Fibroblast of lung (primary cell): ENCODE measurements around the gene ZNF283. TPM values are rescaled to one million over a fixed set of nuclear protein-coding genes. Genes with fewer than 3 reads are reported as not detected.
"Not testable (repeated sequence)": the region's sequence is repeated elsewhere in the genome, so short reads cannot be mapped to it uniquely, and the experiment has no call there.

Source experiments
- DNase-seq, 2 donors: peaks; one replicate each; pipeline versions ENCODE4 v3.0.0 to v3.0.0-alpha.2; 2010; ENCODE audit warnings: low read depth in 2 of 2
- H2AFZ ChIP-seq: 2 replicates; pipeline ENCODE4 v1.5.1; 2012; ENCODE audit warnings: low read length, control low read depth, inconsistent platforms
- H3K27ac ChIP-seq: 2 replicates; pipeline ENCODE4 v1.5.1; 2011; ENCODE audit warnings: low read length, control low read depth; ENCODE audit not compliant: insufficient read depth
- H3K27me3 ChIP-seq: 2 replicates; pipeline ENCODE4 v1.5.1; 2011; ENCODE audit warnings: mild to moderate bottlenecking, low read length; ENCODE audit not compliant: control insufficient read depth, insufficient read depth
- H3K36me3 ChIP-seq: 2 replicates; pipeline ENCODE4 v1.5.1; 2011; ENCODE audit warnings: low read length; ENCODE audit not compliant: control insufficient read depth, insufficient read depth
- H3K4me1 ChIP-seq: 2 replicates; pipeline ENCODE4 v1.5.1; 2011; ENCODE audit warnings: low read length; ENCODE audit not compliant: control insufficient read depth, insufficient read depth; ENCODE audit errors: extremely low read depth
- H3K4me2 ChIP-seq: 2 replicates; pipeline ENCODE4 v1.5.1; 2011; ENCODE audit warnings: low read length, control low read depth; ENCODE audit not compliant: insufficient read depth; ENCODE audit errors: extremely low read depth
- H3K4me3 ChIP-seq, 4 experiments: fragments of 200-600 bp in 1 of 4; sonication (generic) in 1 of 4; replicated peaks in 1 of 4; 2 replicates each; pipeline ENCODE4 v1.5.1; 2011 to 2016; ENCODE audit warnings: low read length in 4 of 4, low read depth in 3 of 4, mild to moderate bottlenecking in 3 of 4, control low read depth in 2 of 4, inconsistent platforms in 1 of 4, mixed read lengths in 1 of 4; ENCODE audit not compliant: insufficient read depth in 1 of 4; ENCODE audit errors: control extremely low read depth in 1 of 4
- H3K79me2 ChIP-seq: 2 replicates; pipeline ENCODE4 v1.5.1; 2012; ENCODE audit warnings: mild to moderate bottlenecking, low read length, inconsistent platforms; ENCODE audit not compliant: control insufficient read depth, insufficient read depth
- H3K9ac ChIP-seq: 2 replicates; pipeline ENCODE4 v1.5.1; 2011; ENCODE audit warnings: mild to moderate bottlenecking, low read length, control low read depth; ENCODE audit not compliant: insufficient read depth
- H3K9me3 ChIP-seq: 2 replicates; pipeline ENCODE4 v1.5.1; 2012; ENCODE audit warnings: low read depth, low read length; ENCODE audit not compliant: control insufficient read depth, insufficient read depth
- H4K20me1 ChIP-seq: 2 replicates; pipeline ENCODE4 v1.5.1; 2011; ENCODE audit warnings: low read length; ENCODE audit not compliant: control insufficient read depth, insufficient read depth; ENCODE audit errors: extremely low read depth
- EZH2 ChIP-seq: IDR thresholded peaks from 2 replicates; pipeline ENCODE4 v1.5.1; 2012; ENCODE audit warnings: low read length, control low read depth, mild to moderate bottlenecking; ENCODE audit errors: missing control alignments
- polyA plus RNA-seq, 2 donors: library from polyadenylated mRNA; depleted of rRNA in 1 of 2; stranded (reverse) in 1 of 2; unstranded in 1 of 2; fragments of >200 nt; gene quantifications; 2 replicates each; pipeline ENCODE4 v1.2.1, GENCODE V29; 2011 to 2012; ENCODE audit warnings: missing spikeins in 1 of 2
- total RNA-seq: library from RNA; depleted of rRNA; stranded (reverse); fragments of >200 nt; gene quantifications from 2 replicates; pipeline ENCODE4 v1.2.1, GENCODE V29; 2014
- TF ChIP-seq, protein P1 (sequence below), 2 donors: IDR thresholded peaks in 1 of 2; conservative IDR thresholded peaks in 1 of 2; 1 replicate in 1 of 2; 2 replicates in 1 of 2; pipeline ENCODE4 v1.5.1; 2011 to 2012; ENCODE audit warnings: low read length in 2 of 2, control low read depth in 1 of 2, inconsistent platforms in 1 of 2, low read depth in 1 of 2, mild to moderate bottlenecking in 1 of 2

ZNF283 gene
- total and polyA plus RNA-seq, 2 donors (not counting 1 experiment from before 2014, with no cell fraction given): 5.8 to 15.2 TPM

DNA sequence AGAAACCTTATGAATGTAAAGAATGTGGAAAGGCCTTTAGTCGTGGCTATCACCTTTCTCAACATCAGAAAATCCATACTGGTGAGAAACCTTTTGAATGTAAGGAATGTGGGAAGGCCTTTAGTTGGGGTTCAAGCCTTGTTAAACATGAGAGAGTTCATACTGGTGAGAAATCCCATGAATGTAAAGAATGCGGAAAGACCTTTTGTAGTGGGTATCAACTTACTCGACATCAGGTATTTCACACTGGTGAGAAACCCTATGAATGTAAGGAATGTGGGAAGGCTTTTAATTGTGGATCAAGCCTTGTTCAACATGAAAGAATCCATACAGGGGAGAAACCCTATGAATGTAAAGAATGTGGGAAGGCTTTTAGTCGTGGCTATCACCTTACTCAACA is 20.8 kb downstream of the ZNF283 start:
- DNase-seq: no peak
- Histone ChIP-seq H3K9ac (no peak overlapping the region), H4K20me1 (no peaks in the 10 kb centered on the region), H3K27ac (no peak overlapping the region), H3K79me2 (no peaks in the 10 kb centered on the region), H2AFZ (no peak overlapping the region), H3K36me3 (peaks cover 1% of the 10 kb centered on the region), H3K9me3 (peaks cover 2% of the 10 kb centered on the region), H3K4me2 (no peak overlapping the region), H3K4me1 (no peaks in the 10 kb centered on the region), H3K27me3 (no peaks in the 10 kb centered on the region), H3K4me3 (no peak overlapping the region)
- TF ChIP-seq EZH2: no peak
- TF ChIP-seq, protein P1, sequence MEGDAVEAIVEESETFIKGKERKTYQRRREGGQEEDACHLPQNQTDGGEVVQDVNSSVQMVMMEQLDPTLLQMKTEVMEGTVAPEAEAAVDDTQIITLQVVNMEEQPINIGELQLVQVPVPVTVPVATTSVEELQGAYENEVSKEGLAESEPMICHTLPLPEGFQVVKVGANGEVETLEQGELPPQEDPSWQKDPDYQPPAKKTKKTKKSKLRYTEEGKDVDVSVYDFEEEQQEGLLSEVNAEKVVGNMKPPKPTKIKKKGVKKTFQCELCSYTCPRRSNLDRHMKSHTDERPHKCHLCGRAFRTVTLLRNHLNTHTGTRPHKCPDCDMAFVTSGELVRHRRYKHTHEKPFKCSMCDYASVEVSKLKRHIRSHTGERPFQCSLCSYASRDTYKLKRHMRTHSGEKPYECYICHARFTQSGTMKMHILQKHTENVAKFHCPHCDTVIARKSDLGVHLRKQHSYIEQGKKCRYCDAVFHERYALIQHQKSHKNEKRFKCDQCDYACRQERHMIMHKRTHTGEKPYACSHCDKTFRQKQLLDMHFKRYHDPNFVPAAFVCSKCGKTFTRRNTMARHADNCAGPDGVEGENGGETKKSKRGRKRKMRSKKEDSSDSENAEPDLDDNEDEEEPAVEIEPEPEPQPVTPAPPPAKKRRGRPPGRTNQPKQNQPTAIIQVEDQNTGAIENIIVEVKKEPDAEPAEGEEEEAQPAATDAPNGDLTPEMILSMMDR (conservative IDR thresholded peaks at IDR 0.05 in 1 of 2, IDR thresholded peaks at IDR 0.05 in 1 of 2; ENCODE audit: low read depth in 1 of 2, low read length in 2 of 2): no peak

DNA sequence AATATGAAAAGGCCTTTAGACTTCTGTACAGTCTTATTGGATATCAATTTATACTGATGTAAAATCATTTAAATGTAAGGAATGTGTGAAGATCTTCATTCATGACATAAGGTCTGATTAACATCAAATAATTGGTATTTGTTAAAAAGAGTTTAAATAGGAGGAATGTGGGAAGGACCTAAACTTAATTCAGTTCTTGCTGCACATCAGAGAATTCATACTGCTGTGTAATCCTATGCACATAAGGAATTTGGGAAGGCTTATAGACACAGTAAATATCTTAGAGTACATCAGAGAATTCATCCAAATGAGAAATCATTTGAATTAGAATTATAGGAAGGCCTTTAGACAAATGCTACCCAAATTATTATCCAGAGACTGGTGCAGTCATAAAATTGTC is 21.7 kb downstream of the ZNF283 start:
- no peak overlapping the region for H2AFZ ChIP-seq
- no peak for DNase-seq
- no peaks in the 10 kb centered on the region for H3K79me2 ChIP-seq
- no peak overlapping the region for H3K27ac ChIP-seq
- H3K36me3 ChIP-seq: peaks cover 1% of the 10 kb centered on the region
- H3K4me1 ChIP-seq: no peaks in the 10 kb centered on the region
- no peak for TF ChIP-seq EZH2
- TF ChIP-seq, protein P1 (conservative IDR thresholded peaks at IDR 0.05 in 1 of 2, IDR thresholded peaks at IDR 0.05 in 1 of 2; ENCODE audit: low read depth in 1 of 2, low read length in 2 of 2): no peak
- no peak overlapping the region for H3K9ac ChIP-seq
- peaks cover 2% of the 10 kb centered on the region for H3K9me3 ChIP-seq
- no peak overlapping the region for H3K4me2 ChIP-seq
- H3K4me3 ChIP-seq: no peak overlapping the region
- H3K27me3 ChIP-seq: no peaks in the 10 kb centered on the region
- H4K20me1 ChIP-seq: no peaks in the 10 kb centered on the region

GRCh38 chr19:43858174-43858573 is 31.1 kb downstream of the ZNF283 start:
- no peaks in the 10 kb centered on the region for H3K9me3 ChIP-seq
- no peak overlapping the region for H3K27ac ChIP-seq
- DNase-seq: no peak
- H3K4me3 ChIP-seq: no peak overlapping the region
- TF ChIP-seq, protein P1 (conservative IDR thresholded peaks at IDR 0.05 in 1 of 2, IDR thresholded peaks at IDR 0.05 in 1 of 2; ENCODE audit: low read depth in 1 of 2, low read length in 2 of 2): no peak
- TF ChIP-seq EZH2: no peak
- H3K27me3 ChIP-seq: no peaks in the 10 kb centered on the region
- no peaks in the 10 kb centered on the region for H3K36me3 ChIP-seq
- H2AFZ ChIP-seq: no peak overlapping the region
- no peak overlapping the region for H3K4me2 ChIP-seq
- no peak overlapping the region for H3K9ac ChIP-seq
- no peaks in the 10 kb centered on the region for H4K20me1 ChIP-seq
- H3K79me2 ChIP-seq: no peaks in the 10 kb centered on the region
- no peaks in the 10 kb centered on the region for H3K4me1 ChIP-seq

DNA sequence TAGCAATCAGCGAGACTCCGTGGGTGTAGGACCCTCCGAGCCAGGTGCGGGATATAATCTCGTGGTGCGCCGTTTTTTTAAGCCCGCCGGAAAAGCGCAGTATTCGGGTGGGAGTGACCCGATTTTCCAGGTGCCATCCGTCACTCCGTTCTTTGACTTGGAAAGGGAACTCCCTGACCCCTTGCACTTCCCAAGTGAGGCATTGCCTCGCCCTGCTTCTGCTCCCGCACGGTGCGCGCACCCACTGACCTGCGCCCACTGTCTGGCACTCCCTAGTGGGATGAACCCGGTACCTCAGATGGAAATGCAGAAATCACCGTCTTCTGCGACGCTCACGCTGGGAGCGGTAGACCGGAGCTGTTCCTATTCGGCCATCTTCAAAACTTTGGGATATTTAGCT is 39.8 kb downstream of the ZNF283 start:
- H3K4me3 ChIP-seq, H3K9ac ChIP-seq, H3K4me2 ChIP-seq, H4K20me1 ChIP-seq, H3K27ac ChIP-seq, H3K27me3 ChIP-seq, H3K36me3 ChIP-seq, H3K9me3 ChIP-seq, H3K4me1 ChIP-seq, H3K79me2 ChIP-seq, H2AFZ ChIP-seq, DNase-seq: not testable (repeated sequence)
